ENCODE results near the gene ARPC1B.
"Not testable (repeated sequence)": the region's sequence is repeated elsewhere in the genome, so short reads cannot be mapped to it uniquely, and the experiment has no call there.

Gene ARPC1B

GRCh38 chr7:99415513-99416127 lies 41.1 kb downstream of the ARPC1B start:
- not testable (repeated sequence) for DNase-seq

- no peak for DNase-seq
Measured at GRCh38 chr7:99418260-99418659, 43.7 kb downstream of the ARPC1B start.

- DNase-seq: no peak
Measured at GRCh38 chr7:99419323-99420021, 44.9 kb downstream of the ARPC1B start.

- no peak for DNase-seq
Measured at GRCh38 chr7:99420213-99420612, 45.7 kb downstream of the ARPC1B start.

GRCh38 chr7:99420986-99421385 lies 46.5 kb downstream of the ARPC1B start:
- DNase-seq: no peak

- no peak for DNase-seq
Measured at GRCh38 chr7:99422186-99422585, 47.7 kb downstream of the ARPC1B start.

- no peak for DNase-seq
Measured at GRCh38 chr7:99422625-99423024, 48.1 kb downstream of the ARPC1B start.

- no peak for DNase-seq
Measured at GRCh38 chr7:99424932-99425730, 50.6 kb downstream of the ARPC1B start.

GRCh38 chr7:99428972-99429566 lies 54.5 kb downstream of the ARPC1B start:
- DNase-seq: no peak

- DNase-seq: no peak
Measured at GRCh38 chr7:99429756-99430155, 55.2 kb downstream of the ARPC1B start.

GRCh38 chr7:99431756-99432540 lies 57.4 kb downstream of the ARPC1B start:
- DNase-seq: not testable (repeated sequence)

GRCh38 chr7:99433158-99433557 lies 58.6 kb downstream of the ARPC1B start:
- no peak for DNase-seq

GRCh38 chr7:99437946-99438572 lies 63.5 kb downstream of the ARPC1B start:
- DNase-seq: no peak

- DNase-seq: peak; percentile 97
Measured at GRCh38 chr7:99438573-99439480, 64.3 kb downstream of the ARPC1B start, which contains the start of the genes CPSF4 and PTCD1. Gene CPSF4, plus strand, starts transcription at chr7:99438943. Its CDS starts 140 bp downstream, at chr7:99439083. Gene PTCD1, minus strand, starts transcription at chr7:99438798. Its CDS starts 3,556 bp downstream, at chr7:99435242.

- no peak for DNase-seq
Measured at GRCh38 chr7:99440195-99440594, 65.7 kb downstream of the ARPC1B start.
